Common myeloid progenitor, CD34-positive (primary cell): Measurements from ENCODE around the gene ANKRD40.

Source experiments
- CTCF ChIA-PET: fragments of 350-600 bp; sonication (Branson Sonifier 250); formaldehyde crosslinking; loops from one replicate; lab custom pipeline; 2021; ENCODE audit warnings: antibody characterized with exemption; lab: Charles Lee
- POLR2A ChIA-PET: fragments of 350-600 bp; sonication (Branson Sonifier 250); formaldehyde crosslinking; loops from one replicate; lab custom pipeline; 2021; ENCODE audit warnings: antibody characterized with exemption; lab: Charles Lee
- DNase-seq, 3 donors: peaks; one replicate each; pipeline versions ENCODE4 v3.0.0 to v3.0.0-alpha.2; 2013
- H3K27ac ChIP-seq, 2 experiments: 1 replicate in 1 of 2; 2 replicates in 1 of 2; pipeline ENCODE4 v1.7.0; 2013; ENCODE audit warnings: inconsistent platforms in 2 of 2, low read length in 2 of 2, mild to moderate bottlenecking in 2 of 2, low read depth in 1 of 2, moderate library complexity in 1 of 2; ENCODE audit not compliant: severe bottlenecking in 2 of 2, insufficient read depth in 1 of 2, poor library complexity in 1 of 2
- H3K27me3 ChIP-seq, 5 experiments: replicated peaks in 2 of 5; 1 replicate in 3 of 5; 2 replicates in 2 of 5; pipeline versions ENCODE4 v1.6.1 to v1.7.0; 2013; ENCODE audit warnings: low read length in 4 of 5, mild to moderate bottlenecking in 2 of 5, moderate library complexity in 2 of 5, inconsistent platforms in 1 of 5; ENCODE audit not compliant: insufficient read depth in 5 of 5, control insufficient read depth in 4 of 5
- H3K36me3 ChIP-seq, 4 experiments: 1 replicate in 2 of 4; 2 replicates in 2 of 4; pipeline versions ENCODE4 v1.6.1 to v1.7.0; 2013; ENCODE audit warnings: low read length in 3 of 4, control low read depth in 1 of 4, mild to moderate bottlenecking in 1 of 4; ENCODE audit not compliant: control insufficient read depth in 4 of 4, insufficient read depth in 4 of 4
- H3K4me1 ChIP-seq, 4 experiments: 1 replicate in 3 of 4; 2 replicates in 1 of 4; pipeline versions ENCODE4 v1.6.1 to v1.7.1; 2013; ENCODE audit warnings: low read length in 3 of 4, mild to moderate bottlenecking in 3 of 4, control low read depth in 1 of 4, inconsistent platforms in 1 of 4, moderate library complexity in 1 of 4; ENCODE audit not compliant: control insufficient read depth in 4 of 4, insufficient read depth in 4 of 4; ENCODE audit errors: control extremely low read depth in 1 of 4
- H3K4me3 ChIP-seq, 7 experiments: 1 replicate in 4 of 7; 2 replicates in 3 of 7; pipeline versions ENCODE4 v1.5.1 to v1.7.0; 2013; ENCODE audit warnings: mild to moderate bottlenecking in 7 of 7, low read length in 6 of 7, moderate library complexity in 6 of 7, inconsistent platforms in 2 of 7, low read depth in 2 of 7, control low read depth in 1 of 7; ENCODE audit not compliant: insufficient read depth in 4 of 7, control insufficient read depth in 1 of 7; ENCODE audit errors: extremely low read depth in 1 of 7
- H3K9me3 ChIP-seq, 5 experiments: 1 replicate in 4 of 5; 2 replicates in 1 of 5; pipeline versions ENCODE4 v1.6.1 to v1.7.1; 2013; ENCODE audit warnings: low read length in 4 of 5, mild to moderate bottlenecking in 2 of 5, inconsistent platforms in 1 of 5, low read depth in 1 of 5, moderate library complexity in 1 of 5; ENCODE audit not compliant: control insufficient read depth in 4 of 5, insufficient read depth in 2 of 5; ENCODE audit errors: control extremely low read depth in 1 of 5
- WGBS: methylation state at CpG from one replicate; pipeline ENCODE4 v1.1.5; 2013; ENCODE audit not compliant: insufficient coverage; 5-methylcytosine and 5-hydroxymethylcytosine counted together

ANKRD40 gene

GRCh38 chr17:50697663-50698272, 9.9 kb downstream of the ANKRD40 start:
- Histone ChIP-seq H3K4me3 (no peak overlapping the region), H3K27me3 (no peaks in the 10 kb centered on the region), H3K9me3 (no peaks in the 10 kb centered on the region), H3K4me1 (no peaks in the 10 kb centered on the region), H3K27ac (no peak overlapping the region), H3K36me3 (peaks cover 26 to 71% (median 62%) of the 10 kb centered on the region in 4 experiments)
- CTCF ChIA-PET, result interaction anchor here (1.1 to 4.6 kb wide), 7 partner anchors 13 to 72 kb away, joined by 3 to 52 read pairs (median 7); no protein-coding TSS in a partner anchor
- WGBS, result 73% methylated on average over 2 of the region's 3 CpGs
- POLR2A ChIA-PET, result interaction anchor here (0.6 kb wide), 1 partner anchor 68 kb away, joined by 3 read pairs; no protein-coding TSS in a partner anchor
- DNase-seq, result no peak

- CTCF ChIA-PET, result interaction anchor here (0.9 to 4.6 kb wide), 9 partner anchors 8 to 71 kb away, joined by 3 to 52 read pairs (median 7); no protein-coding TSS in a partner anchor
- no peak for DNase-seq
- Histone ChIP-seq H3K36me3 (peaks cover 28 to 74% (median 63%) of the 10 kb centered on the region in 4 experiments), H3K27ac (no peak overlapping the region), H3K4me1 (no peaks in the 10 kb centered on the region), H3K4me3 (no peak overlapping the region), H3K9me3 (no peaks in the 10 kb centered on the region), H3K27me3 (no peaks in the 10 kb centered on the region)
- POLR2A ChIA-PET, result no interaction called here
- 100% methylated on average over 3 of the region's 3 CpGs for WGBS
Observed at GRCh38 chr17:50697062-50697461, 10.7 kb downstream of the ANKRD40 start.

GRCh38 chr17:50696365-50696879, 11.3 kb downstream of the ANKRD40 start:
- WGBS, result 100% methylated on average over 2 of the region's 3 CpGs
- H3K4me1 ChIP-seq, result no peaks in the 10 kb centered on the region
- no peak overlapping the region for H3K4me3 ChIP-seq
- ChIA-PET POLR2A (no interaction called here), CTCF (interaction anchor here (0.9 to 4.6 kb wide), 15 partner anchors 9 to 214 kb away, joined by 3 to 52 read pairs (median 6); no protein-coding TSS in a partner anchor)
- H3K27me3 ChIP-seq, result no peaks in the 10 kb centered on the region
- no peak overlapping the region for H3K27ac ChIP-seq
- no peaks in the 10 kb centered on the region for H3K9me3 ChIP-seq
- peaks cover 28 to 69% (median 63%) of the 10 kb centered on the region in 4 experiments for H3K36me3 ChIP-seq
- no peak for DNase-seq

GRCh38 chr17:50693036-50693682, 14.6 kb downstream of the ANKRD40 start:
- Histone ChIP-seq H3K4me3 (no peak overlapping the region), H3K9me3 (no peaks in the 10 kb centered on the region), H3K27me3 (no peaks in the 10 kb centered on the region), H3K4me1 (peaks cover 0 to 5% (median 0%) of the 10 kb centered on the region in 4 experiments), H3K36me3 (peaks cover 26 to 52% (median 46%) of the 10 kb centered on the region in 4 experiments), H3K27ac (no peak overlapping the region)
- POLR2A ChIA-PET, result no interaction called here
- CTCF ChIA-PET, result interaction anchor here (0.7 to 1.8 kb wide), 6 partner anchors 13 to 143 kb away, joined by 3 to 7 read pairs (median 4); no protein-coding TSS in a partner anchor
- 100% methylated on average over 1 of the region's 5 CpGs for WGBS
- DNase-seq, result no peak

GRCh38 chr17:50692448-50693035, 15.2 kb downstream of the ANKRD40 start:
- H3K4me1 ChIP-seq, result peaks cover 0 to 5% (median 0%) of the 10 kb centered on the region in 4 experiments
- WGBS, result 87% methylated on average over 6 of the region's 6 CpGs
- no peaks in the 10 kb centered on the region for H3K27me3 ChIP-seq
- no peak for DNase-seq
- CTCF ChIA-PET, result interaction anchor here (1.2 to 2.3 kb wide), 6 partner anchors 12 to 142 kb away, joined by 3 to 7 read pairs (median 6); no protein-coding TSS in a partner anchor
- POLR2A ChIA-PET, result no interaction called here
- no peaks in the 10 kb centered on the region for H3K9me3 ChIP-seq
- H3K27ac ChIP-seq, result no peak overlapping the region
- H3K4me3 ChIP-seq, result no peak overlapping the region
- H3K36me3 ChIP-seq, result peaks cover 23 to 46% (median 42%) of the 10 kb centered on the region in 4 experiments

- no peak overlapping the region for H3K27ac ChIP-seq
- peaks cover 18 to 38% (median 36%) of the 10 kb centered on the region in 4 experiments for H3K36me3 ChIP-seq
- no peak overlapping the region for H3K4me3 ChIP-seq
- WGBS, result 100% methylated on average over 4 of the region's 6 CpGs
- peaks cover 0 to 5% (median 0%) of the 10 kb centered on the region in 4 experiments for H3K4me1 ChIP-seq
- ChIA-PET POLR2A (no interaction called here), CTCF (interaction anchor here (0.7 to 2.3 kb wide), 7 partner anchors 13 to 142 kb away, joined by 3 to 6 read pairs (median 5); no protein-coding TSS in a partner anchor)
- no peaks in the 10 kb centered on the region for H3K9me3 ChIP-seq
- no peaks in the 10 kb centered on the region for H3K27me3 ChIP-seq
- no peak for DNase-seq
Observed at GRCh38 chr17:50691550-50692447, 15.9 kb downstream of the ANKRD40 start.
